SK-N-SH (cell line): Measurements from ENCODE around the gene CLEC16A.

ENCODE experiments used
- CTCF ChIP-seq: fragments of 200-600 bp; sonication (generic); IDR thresholded peaks from 2 replicates; pipeline ENCODE4 v1.6.1; 2017; ENCODE audit warnings: antibody characterized with exemption, mild to moderate bottlenecking, moderate library complexity
- EP300 ChIP-seq, 2 experiments: IDR thresholded peaks; 2 replicates each; pipeline versions ENCODE4 v1.4.0 to v1.6.1; 2012; ENCODE audit warnings: borderline replicate concordance in 1 of 2, low read depth in 1 of 2, low read length in 1 of 2
- EZH2phosphoT487 ChIP-seq: fragments of 200-600 bp; sonication (generic); IDR thresholded peaks from 2 replicates; pipeline ENCODE4 v1.6.1; 2017; ENCODE audit warnings: low read depth, mixed run types, mild to moderate bottlenecking, antibody characterized with exemption, moderate library complexity, borderline replicate concordance
- FOXM1 ChIP-seq: IDR thresholded peaks from 2 replicates; pipeline ENCODE4 v1.4.0; 2012; ENCODE audit warnings: low read depth, mild to moderate bottlenecking
- GABPA ChIP-seq: IDR thresholded peaks from 2 replicates; pipeline ENCODE4 v1.4.0; 2012; ENCODE audit warnings: low read depth, mild to moderate bottlenecking
- MAX ChIP-seq: IDR thresholded peaks from 2 replicates; pipeline ENCODE4 v1.4.0; 2012; ENCODE audit warnings: low read depth
- NRF1 ChIP-seq: IDR thresholded peaks from 2 replicates; pipeline ENCODE4 v1.6.1; 2012; ENCODE audit warnings: low read depth, mild to moderate bottlenecking, low read length
- POLR2AphosphoS5 ChIP-seq: IDR thresholded peaks from 2 replicates; pipeline ENCODE4 v1.6.1; 2012; ENCODE audit warnings: low read depth, low read length
- REST ChIP-seq: IDR thresholded peaks from 2 replicates; pipeline ENCODE4 v1.6.1; 2012; ENCODE audit warnings: mild to moderate bottlenecking, low read depth, low read length, moderate library complexity
- SIN3A ChIP-seq: IDR thresholded peaks from 2 replicates; pipeline ENCODE4 v1.6.1; 2012; ENCODE audit warnings: low read depth, mild to moderate bottlenecking, low read length, moderate library complexity, borderline replicate concordance
- SMC3 ChIP-seq: IDR thresholded peaks from 2 replicates; pipeline ENCODE4 v1.6.1; 2012; ENCODE audit warnings: low read depth, low read length, improper control_type of control experiment
- TAF1 ChIP-seq: IDR thresholded peaks from 2 replicates; pipeline ENCODE4 v1.6.1; 2012; ENCODE audit warnings: low read depth, mild to moderate bottlenecking, low read length, moderate library complexity, borderline replicate concordance
- USF1 ChIP-seq: IDR thresholded peaks from 2 replicates; pipeline ENCODE4 v1.4.0; 2012; ENCODE audit warnings: low read depth, borderline replicate concordance
- YY1 ChIP-seq: IDR thresholded peaks from 2 replicates; pipeline ENCODE4 v1.4.0; 2012; ENCODE audit warnings: low read depth, mild to moderate bottlenecking

GRCh38 chr16:10936272-10936984 is 7.9 kb upstream of the CLEC16A start:
- TF ChIP-seq TAF1: no peak
- TF ChIP-seq GABPA: no peak
- no peak for TF ChIP-seq CTCF
- no peak for TF ChIP-seq MAX
- TF ChIP-seq SIN3A: no peak
- no peak for TF ChIP-seq POLR2AphosphoS5
- no peak for TF ChIP-seq EZH2phosphoT487
- TF ChIP-seq EP300 (IDR thresholded peaks at IDR 0.05; ENCODE audit: borderline replicate concordance in 1 of 2, low read depth in 1 of 2, low read length in 1 of 2): no peak
- no peak for TF ChIP-seq REST
- no peak for TF ChIP-seq FOXM1
- TF ChIP-seq SMC3: no peak
- no peak for TF ChIP-seq YY1
- no peak for TF ChIP-seq USF1
- no peak for TF ChIP-seq NRF1
